Raji (cell line): ENCODE data around the gene LRP1-AS.

Experiments
- POLR2A ChIP-seq: IDR thresholded peaks from 2 replicates; pipeline ENCODE4 v1.6.1; 2011; ENCODE audit warnings: low read depth, low read length, control low read depth; ENCODE audit not compliant: insufficient read depth

The LRP1-AS gene

DNA sequence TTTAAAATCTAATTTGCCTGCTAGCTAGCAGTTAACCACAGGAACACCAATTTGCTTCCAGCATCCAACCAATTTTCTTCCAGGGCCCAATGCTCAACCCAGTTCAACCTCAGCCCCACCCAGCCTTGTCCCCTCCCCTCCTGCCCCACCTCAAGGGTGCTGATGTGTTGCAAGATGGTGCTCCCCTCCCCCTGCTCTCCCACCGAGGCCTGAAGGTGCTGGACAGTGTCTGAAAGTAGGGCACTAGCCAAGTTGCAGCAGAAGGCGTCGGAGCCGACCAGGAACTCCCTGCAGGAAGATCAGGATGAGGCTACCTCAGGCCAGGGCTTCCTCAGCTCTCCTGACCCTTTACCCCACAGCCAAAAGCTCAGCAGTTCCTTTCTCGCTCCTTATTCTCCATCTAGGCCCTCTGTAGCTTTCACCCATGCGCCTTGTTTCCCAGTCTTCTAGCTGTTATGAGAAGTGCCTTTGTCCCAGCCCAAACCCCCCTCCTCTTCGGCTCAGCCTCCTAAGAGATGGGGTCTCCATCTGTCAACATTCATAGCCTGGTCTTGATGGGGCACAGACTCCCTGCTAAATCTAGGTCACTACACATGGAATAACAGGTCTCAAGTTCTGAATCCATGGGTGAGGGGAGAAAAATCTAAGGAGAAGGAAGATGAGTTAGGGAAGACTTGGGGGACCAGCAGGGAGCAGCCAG, 39.8 kb downstream of the LRP1-AS start:
- no peak for TF ChIP-seq POLR2A

DNA sequence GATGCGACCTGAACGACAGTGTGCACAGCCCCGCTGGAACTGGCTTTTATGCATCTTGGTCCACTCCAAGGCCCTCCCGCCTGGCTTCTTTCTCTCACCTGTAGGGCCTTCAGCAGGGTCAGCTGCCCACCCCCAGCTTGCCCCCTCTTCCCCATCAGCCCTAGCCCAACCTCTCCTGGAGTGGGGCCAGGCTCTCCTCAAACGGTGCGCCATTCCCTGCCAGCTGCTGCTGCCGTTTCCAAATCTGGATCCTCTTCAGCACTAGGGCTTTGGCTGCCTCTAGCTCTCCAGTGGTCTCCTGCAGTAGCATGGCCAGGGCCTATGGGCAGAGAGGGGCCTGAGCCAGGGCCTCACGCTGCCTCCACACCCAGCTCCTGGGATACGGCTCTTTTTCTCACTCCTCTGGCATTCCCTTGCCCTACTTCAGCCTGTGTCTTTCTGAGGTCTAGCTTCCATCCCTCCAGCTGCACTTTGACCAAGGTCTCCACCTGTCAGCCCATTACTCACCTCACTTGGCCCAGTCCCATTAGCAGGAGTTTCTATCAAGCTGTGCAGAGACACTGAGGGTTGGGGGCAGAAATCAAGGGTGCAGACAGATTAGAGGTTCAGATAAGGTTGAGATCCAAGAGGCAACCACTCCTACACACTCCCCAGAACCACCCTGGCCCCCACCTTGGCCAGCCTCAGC, 41.3 kb downstream of the LRP1-AS start:
- TF ChIP-seq POLR2A: no peak

- TF ChIP-seq POLR2A: no peak
These were observed 42.2 kb downstream of the LRP1-AS start for GRCh38 chr12:57105011-57105753.

DNA sequence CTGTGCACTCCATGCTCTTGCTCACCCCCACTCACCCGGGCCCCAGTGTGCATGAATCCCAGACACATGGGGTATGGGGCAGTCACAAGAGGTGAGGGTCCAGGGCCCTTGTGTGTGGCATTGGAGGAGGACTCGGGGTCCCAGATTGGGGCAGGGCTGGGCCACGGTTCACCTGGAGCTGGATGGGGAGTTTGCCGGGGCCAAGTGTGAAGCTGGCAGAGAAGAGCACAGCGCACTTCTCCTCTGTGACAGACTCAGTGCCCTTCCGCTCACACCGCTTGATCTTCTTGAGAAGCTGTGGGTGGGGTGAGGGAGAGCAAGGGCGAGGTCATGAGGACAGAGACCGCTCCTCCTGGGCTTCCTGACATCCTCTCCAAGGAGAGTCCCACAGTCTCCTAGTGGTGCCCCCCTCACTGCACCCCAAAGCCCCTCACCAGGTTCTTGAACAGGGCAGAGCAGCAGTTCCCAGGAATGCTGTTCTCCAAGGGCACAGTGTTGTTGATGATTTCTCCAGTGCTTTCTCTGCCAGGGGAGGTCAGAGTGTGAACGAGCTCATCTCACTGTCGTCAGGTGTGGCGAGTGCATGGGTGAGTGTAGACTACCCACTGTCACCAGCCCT, 43.0 kb downstream of the LRP1-AS start:
- no peak for TF ChIP-seq POLR2A

DNA sequence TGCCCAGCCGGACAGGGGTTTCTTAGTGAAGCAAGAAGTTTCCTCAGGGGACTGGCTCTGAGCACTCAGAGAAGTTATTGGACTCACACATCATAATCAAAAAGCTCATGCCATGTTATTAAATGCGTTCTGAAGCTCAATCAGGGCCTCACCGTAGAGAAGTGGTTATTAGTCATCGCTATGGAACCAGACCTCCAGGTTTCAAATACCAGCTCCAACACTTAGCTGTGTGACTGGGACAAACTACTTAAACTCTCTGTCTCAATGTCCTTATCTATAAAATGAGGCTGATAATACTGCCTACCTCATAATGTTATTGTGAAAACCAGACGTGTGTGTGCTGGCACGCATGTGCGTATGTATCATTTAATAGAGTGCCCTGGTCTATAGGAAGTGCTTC, 43.6 kb downstream of the LRP1-AS start:
- TF ChIP-seq POLR2A: no peak

GRCh38 chr12:57101892-57102695, 45.3 kb downstream of the LRP1-AS start:
- no peak for TF ChIP-seq POLR2A

GRCh38 chr12:57099766-57100165, 47.7 kb downstream of the LRP1-AS start:
- no peak for TF ChIP-seq POLR2A

DNA sequence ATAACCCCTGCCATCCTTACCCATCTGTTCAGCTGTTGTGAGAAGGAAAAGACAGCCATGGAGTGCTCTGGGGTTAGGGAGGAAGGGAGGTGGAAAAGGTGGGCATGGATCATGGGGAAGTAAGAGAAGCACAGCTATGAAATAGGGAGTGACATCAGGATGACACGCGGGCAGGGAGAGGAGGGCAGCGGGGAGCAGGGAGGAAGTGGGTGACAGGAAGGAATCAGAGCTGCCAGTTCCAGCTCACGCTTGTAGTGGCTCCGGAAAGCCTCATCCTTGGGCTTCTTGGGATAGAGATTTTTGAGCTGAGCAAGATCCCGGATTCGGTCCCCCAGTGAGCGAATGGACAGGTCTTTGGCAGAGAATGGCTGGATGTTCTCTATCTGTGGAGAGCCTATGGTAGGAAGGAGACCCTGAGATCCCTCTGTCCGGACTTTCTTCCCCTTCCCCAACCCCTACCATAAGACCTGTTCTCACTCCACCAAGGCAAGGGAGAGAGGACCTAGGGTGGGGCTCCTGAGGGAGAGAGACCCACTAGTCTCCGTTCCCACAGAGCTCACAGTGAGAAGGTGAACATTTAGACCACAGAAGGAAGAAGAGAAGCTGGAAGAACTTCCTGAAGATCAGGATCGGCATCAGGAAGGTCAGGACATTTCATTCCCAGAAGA, 48.2 kb downstream of the LRP1-AS start:
- TF ChIP-seq POLR2A: no peak

- no peak for TF ChIP-seq POLR2A
These were observed 48.9 kb downstream of the LRP1-AS start for GRCh38 chr12:57098546-57098945.

- TF ChIP-seq POLR2A: no peak
These were observed 49.9 kb downstream of the LRP1-AS start for GRCh38 chr12:57097554-57097835.

DNA sequence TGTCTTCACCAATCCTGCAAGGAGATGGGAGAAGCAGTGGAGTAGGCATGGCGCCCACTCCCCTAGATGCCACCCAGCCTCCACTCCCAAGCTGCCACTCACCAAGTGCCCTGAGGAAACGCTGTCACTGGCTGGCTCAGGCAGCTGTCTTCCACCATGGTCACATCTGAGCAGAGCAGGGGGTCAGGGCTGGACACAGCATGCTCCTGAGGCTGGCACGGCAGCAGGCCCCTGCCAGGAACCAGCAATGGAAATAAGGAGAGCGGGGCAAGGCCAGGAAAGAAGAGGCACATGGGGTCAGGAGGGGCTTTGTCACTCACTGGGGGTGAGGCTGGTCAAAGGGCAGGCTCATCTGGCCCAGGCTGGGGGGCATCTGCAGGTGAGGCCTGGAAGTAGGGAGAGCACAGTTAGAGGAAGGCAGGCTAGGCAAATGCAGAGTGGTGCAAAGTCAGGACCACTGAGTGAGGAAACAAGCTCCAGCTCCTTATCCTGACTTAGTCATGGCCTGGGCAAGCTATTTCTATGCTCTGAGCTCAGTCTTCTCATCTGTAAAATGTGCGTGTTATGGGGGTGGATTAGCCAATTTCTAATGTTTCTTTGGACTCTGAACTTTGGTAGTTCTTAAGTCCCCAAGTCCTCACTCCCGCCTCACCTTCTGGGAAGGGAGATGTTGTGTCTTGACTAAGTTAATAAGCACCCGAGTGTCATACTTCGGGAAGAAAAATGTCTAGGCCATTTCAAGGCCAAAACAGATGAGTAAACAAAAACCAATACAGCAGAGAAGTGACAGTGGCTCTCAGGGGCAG, 50.5 kb downstream of the LRP1-AS start:
- no peak for TF ChIP-seq POLR2A

DNA sequence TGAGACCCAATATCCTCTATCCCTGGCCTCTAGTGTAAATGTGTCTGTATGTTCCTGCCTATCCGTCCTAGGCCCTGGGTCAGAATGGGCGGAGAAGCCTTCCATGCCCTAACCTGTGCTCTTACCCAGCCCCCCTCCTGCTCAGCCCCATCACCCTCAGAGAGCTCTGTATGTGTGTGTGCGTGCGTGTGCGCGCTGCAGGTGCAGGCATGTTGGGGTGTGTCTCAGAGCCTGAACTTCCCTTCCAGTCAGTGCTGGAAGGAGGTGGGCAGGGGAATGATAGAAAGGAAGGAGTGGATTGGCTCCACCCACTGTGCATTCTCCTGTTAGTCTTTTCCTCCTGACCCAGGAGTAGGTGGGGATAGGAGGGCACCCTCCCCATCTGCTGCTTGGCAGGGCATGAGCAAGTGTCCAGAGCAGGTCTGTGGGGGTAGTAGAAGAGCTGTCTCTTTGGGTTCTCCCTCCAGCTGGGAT, 51.3 kb downstream of the LRP1-AS start:
- TF ChIP-seq POLR2A: no peak

- TF ChIP-seq POLR2A: 0 out of 2 replicates have a peak, but pooled peaks have one; percentile 18
These were observed 52.0 kb downstream of the LRP1-AS start for GRCh38 chr12:57095440-57095839.
